OCI-LY3 (cell line): Measurements from ENCODE around the gene RTN4R.

Experiments used
- H2AFZ ChIP-seq: fragments of 200-600, 300-600 bp; shearing (Covaris generic); 2 replicates; pipeline ENCODE4 v1.6.0; 2014; ENCODE audit warnings: antibody characterized with exemption, low read depth, low read length
- H3K27ac ChIP-seq: fragments of 200-600, 300-600 bp; sonication (generic); 2 replicates; pipeline ENCODE4 v1.5.1; 2014; ENCODE audit warnings: mild to moderate bottlenecking, low read length, moderate library complexity, mixed read lengths
- H3K27me3 ChIP-seq: fragments of 200-600, 300-600 bp; sonication (generic); 2 replicates; pipeline ENCODE4 v1.6.1; 2014; ENCODE audit warnings: low read depth, low read length, mixed read lengths
- H3K36me3 ChIP-seq: fragments of 200-600, 300-600 bp; sonication (generic); replicated peaks from 2 replicates; pipeline ENCODE3; 2014; ENCODE audit warnings: low read depth, low read length, mixed read lengths
- H3K4me1 ChIP-seq: fragments of 300-600, 200-600 bp; sonication (generic); 2 replicates; pipeline ENCODE4 v1.6.1; 2014; ENCODE audit warnings: low read length, mixed read lengths
- H3K4me2 ChIP-seq: fragments of 200-600, 300-600 bp; sonication (generic); 2 replicates; pipeline ENCODE4 v1.6.1; 2014; ENCODE audit warnings: low read length, mixed read lengths
- H3K4me3 ChIP-seq: fragments of 300-600, 200-600 bp; sonication (generic); 2 replicates; pipeline ENCODE4 v1.5.1; 2014; ENCODE audit warnings: antibody characterized with exemption, mild to moderate bottlenecking, low read length, moderate library complexity
- H3K79me2 ChIP-seq: fragments of 300-600, 200-600 bp; shearing (Covaris generic); 2 replicates; pipeline ENCODE4 v1.6.1; 2014; ENCODE audit warnings: mild to moderate bottlenecking, low read length, mixed read lengths
- H3K9ac ChIP-seq: fragments of 300-600, 200-600 bp; shearing (Covaris generic); 2 replicates; pipeline ENCODE4 v1.6.0; 2014; ENCODE audit warnings: mild to moderate bottlenecking, low read length, moderate library complexity
- H3K9me3 ChIP-seq: fragments of 200-600, 300-600 bp; shearing (Covaris generic); 2 replicates; pipeline ENCODE4 v1.6.1; 2014; ENCODE audit warnings: low read length, mixed read lengths; ENCODE audit not compliant: insufficient read depth
- H4K20me1 ChIP-seq: fragments of 200-600, 300-600 bp; sonication (generic); 2 replicates; pipeline ENCODE4 v1.6.1; 2016; ENCODE audit warnings: low read length, mixed read lengths; ENCODE audit not compliant: insufficient read depth
- CTCF ChIP-seq: fragments of 200-600, 300-600 bp; sonication (generic); IDR thresholded peaks from 2 replicates; pipeline ENCODE4 v1.5.1; 2014; ENCODE audit warnings: antibody characterized with exemption, low read length, low read depth
- EZH2phosphoT487 ChIP-seq: fragments of 200-600 bp; shearing (Covaris generic); IDR thresholded peaks from 2 replicates; pipeline ENCODE4 v1.6.1; 2018; ENCODE audit warnings: antibody characterized with exemption, mixed run types, low read depth

RTN4R gene

GRCh38 chr22:20217563-20217962 is 50.6 kb downstream of the RTN4R start:
- Histone ChIP-seq H3K27ac (no peak overlapping the region), H3K79me2 (no peaks in the 10 kb centered on the region), H3K4me2 (no peak overlapping the region), H4K20me1 (no peaks in the 10 kb centered on the region), H3K9me3 (no peaks in the 10 kb centered on the region), H3K4me1 (peaks cover 4% of the 10 kb centered on the region; the same call in 1 of the 2 replicates), H3K27me3 (0 out of 2 replicates have a peak, but pooled peaks cover 2% of the 10 kb centered on the region), H2AFZ (no peak overlapping the region), H3K36me3 (no peaks in the 10 kb centered on the region), H3K9ac (no peak overlapping the region), H3K4me3 (no peak overlapping the region)
- no peak for TF ChIP-seq CTCF
- no peak for TF ChIP-seq EZH2phosphoT487

- Histone ChIP-seq H2AFZ (no peak overlapping the region), H3K4me2 (no peak overlapping the region), H3K9me3 (no peaks in the 10 kb centered on the region), H3K79me2 (no peaks in the 10 kb centered on the region), H4K20me1 (no peaks in the 10 kb centered on the region), H3K27ac (no peak overlapping the region), H3K9ac (no peak overlapping the region), H3K27me3 (0 out of 2 replicates have a peak, but pooled peaks cover 2% of the 10 kb centered on the region), H3K4me1 (peaks cover 4% of the 10 kb centered on the region; the same call in 1 of the 2 replicates), H3K4me3 (no peak overlapping the region), H3K36me3 (no peaks in the 10 kb centered on the region)
- no peak for TF ChIP-seq EZH2phosphoT487
- no peak for TF ChIP-seq CTCF
Observed at GRCh38 chr22:20216863-20217499, 51.1 kb downstream of the RTN4R start.

- no peaks in the 10 kb centered on the region for H3K9me3 ChIP-seq
- no peak overlapping the region for H3K27ac ChIP-seq
- H3K4me1 ChIP-seq, result peaks cover 4% of the 10 kb centered on the region; the same call in 1 of the 2 replicates
- no peak overlapping the region for H3K9ac ChIP-seq
- no peak overlapping the region for H3K4me3 ChIP-seq
- no peaks in the 10 kb centered on the region for H4K20me1 ChIP-seq
- no peaks in the 10 kb centered on the region for H3K36me3 ChIP-seq
- H3K79me2 ChIP-seq, result no peaks in the 10 kb centered on the region
- TF ChIP-seq CTCF (peak; percentile 39), EZH2phosphoT487 (no peak)
- no peak overlapping the region for H3K4me2 ChIP-seq
- H3K27me3 ChIP-seq, result 0 out of 2 replicates have a peak, but pooled peaks cover 2% of the 10 kb centered on the region
- H2AFZ ChIP-seq, result no peak overlapping the region
Observed at GRCh38 chr22:20215742-20216141, 52.4 kb downstream of the RTN4R start.

- H3K9ac ChIP-seq, result no peak overlapping the region
- no peak for TF ChIP-seq CTCF
- TF ChIP-seq EZH2phosphoT487, result no peak
- no peaks in the 10 kb centered on the region for H4K20me1 ChIP-seq
- H3K79me2 ChIP-seq, result no peaks in the 10 kb centered on the region
- H3K27ac ChIP-seq, result no peak overlapping the region
- no peak overlapping the region for H3K4me3 ChIP-seq
- H3K9me3 ChIP-seq, result no peaks in the 10 kb centered on the region
- no peak overlapping the region for H2AFZ ChIP-seq
- 0 out of 2 replicates have a peak, but pooled peaks cover 2% of the 10 kb centered on the region for H3K27me3 ChIP-seq
- no peaks in the 10 kb centered on the region for H3K36me3 ChIP-seq
- H3K4me1 ChIP-seq, result peaks cover 4% of the 10 kb centered on the region; the same call in 1 of the 2 replicates
- no peak overlapping the region for H3K4me2 ChIP-seq
Observed at GRCh38 chr22:20214853-20215252, 53.3 kb downstream of the RTN4R start.
